Gastrocnemius medialis (tissue), 4 donors: ENCODE data around the gene PLD1.

Experiments used
- POLR2A ChIP-seq, 2 donors: fragments of 450-650 bp; IDR thresholded peaks; one replicate each; pipeline ENCODE4 v1.6.1; 2017; ENCODE audit warnings: antibody characterized with exemption in 2 of 2, mild to moderate bottlenecking in 2 of 2, moderate library complexity in 2 of 2
- TF ChIP-seq, protein P1 (sequence below), 5 experiments: fragments of 450-650 bp in 3 of 5; fragments of 200-600 bp in 2 of 5; sonication (generic) in 2 of 5; IDR thresholded peaks in 4 of 5; conservative IDR thresholded peaks in 1 of 5; 1 replicate in 4 of 5; 2 replicates in 1 of 5; pipeline ENCODE4 v1.5.1; 2016 to 2019; ENCODE audit warnings: antibody characterized with exemption in 5 of 5, mild to moderate bottlenecking in 3 of 5, moderate library complexity in 3 of 5

DNA sequence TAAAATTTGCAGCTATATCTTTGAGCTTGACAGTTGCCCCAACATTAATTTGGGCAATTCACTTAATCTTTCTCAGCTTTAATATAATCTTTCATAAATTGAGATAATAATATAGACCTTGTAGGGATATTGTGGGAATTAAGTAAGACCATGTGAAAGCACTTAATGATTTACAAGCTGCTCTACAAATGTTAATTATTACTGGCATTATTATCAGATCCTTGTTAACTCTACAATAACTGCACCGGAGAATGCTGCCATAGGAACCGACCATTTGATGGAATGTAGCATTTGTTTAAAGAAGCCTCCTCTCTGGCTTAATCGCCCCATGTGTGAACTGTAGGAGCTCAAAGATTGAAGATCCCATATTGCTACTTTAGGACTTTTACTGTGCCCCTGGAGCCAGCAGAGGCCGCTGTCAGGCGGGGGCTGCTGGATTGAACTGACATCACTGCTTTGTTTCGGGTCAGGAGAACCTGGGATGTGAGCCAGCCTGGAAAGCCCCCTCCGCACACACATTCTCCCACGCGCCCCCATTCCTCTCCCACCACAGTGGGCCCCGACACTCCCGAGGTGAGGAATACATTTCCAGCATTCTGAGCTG lies 195.9 kb downstream of the PLD1 start:
- TF ChIP-seq, protein P1, sequence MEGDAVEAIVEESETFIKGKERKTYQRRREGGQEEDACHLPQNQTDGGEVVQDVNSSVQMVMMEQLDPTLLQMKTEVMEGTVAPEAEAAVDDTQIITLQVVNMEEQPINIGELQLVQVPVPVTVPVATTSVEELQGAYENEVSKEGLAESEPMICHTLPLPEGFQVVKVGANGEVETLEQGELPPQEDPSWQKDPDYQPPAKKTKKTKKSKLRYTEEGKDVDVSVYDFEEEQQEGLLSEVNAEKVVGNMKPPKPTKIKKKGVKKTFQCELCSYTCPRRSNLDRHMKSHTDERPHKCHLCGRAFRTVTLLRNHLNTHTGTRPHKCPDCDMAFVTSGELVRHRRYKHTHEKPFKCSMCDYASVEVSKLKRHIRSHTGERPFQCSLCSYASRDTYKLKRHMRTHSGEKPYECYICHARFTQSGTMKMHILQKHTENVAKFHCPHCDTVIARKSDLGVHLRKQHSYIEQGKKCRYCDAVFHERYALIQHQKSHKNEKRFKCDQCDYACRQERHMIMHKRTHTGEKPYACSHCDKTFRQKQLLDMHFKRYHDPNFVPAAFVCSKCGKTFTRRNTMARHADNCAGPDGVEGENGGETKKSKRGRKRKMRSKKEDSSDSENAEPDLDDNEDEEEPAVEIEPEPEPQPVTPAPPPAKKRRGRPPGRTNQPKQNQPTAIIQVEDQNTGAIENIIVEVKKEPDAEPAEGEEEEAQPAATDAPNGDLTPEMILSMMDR (IDR thresholded peaks at IDR 0.05 in 4 of 5, conservative IDR thresholded peaks at IDR 0.05 in 1 of 5), result peak in 3 of 5 experiments; percentile 32 to 51 (median 36)
- no peak for TF ChIP-seq POLR2A (IDR thresholded peaks at IDR 0.05)
